Activated CD4-positive, alpha-beta T cell treated with anti-CD3 and anti-CD28 coated beads, Interleukin-2, Interleukin-4, amounts not matched to agents 100 ng/mL and 50 ng/mL, durations not matched to agents 16 hours and 8 hours (primary cell): ENCODE results near the gene KCNMB2.
"Not testable (repeated sequence)": the region's sequence is repeated elsewhere in the genome, so short reads cannot be mapped to it uniquely, and the experiment has no call there.

Experiments used
- DNase-seq: peaks from one replicate; pipeline ENCODE4 v3.0.0-alpha.2; 2020; ENCODE audit warnings: low spot score

Gene KCNMB2

DNA sequence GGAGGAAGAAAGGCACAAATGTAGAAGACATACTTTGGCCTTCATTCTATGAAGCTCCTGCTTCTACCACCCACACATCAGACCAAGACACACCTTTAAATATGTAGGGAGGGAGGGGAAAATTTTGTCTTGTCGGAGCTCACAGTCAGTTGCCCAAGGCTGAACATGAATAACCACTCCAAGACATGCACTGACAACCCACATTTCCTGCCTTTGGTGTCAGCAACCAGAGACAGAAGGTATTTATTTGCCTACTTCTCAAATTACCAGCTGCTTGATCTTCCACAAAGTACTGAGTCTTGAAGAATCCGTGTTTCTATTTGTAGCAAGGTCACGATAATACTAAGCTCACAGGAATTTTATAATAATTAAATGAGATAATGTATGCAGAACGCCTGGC lies 169.7 kb downstream of the KCNMB2 start:
- DNase-seq, result no peak

DNA sequence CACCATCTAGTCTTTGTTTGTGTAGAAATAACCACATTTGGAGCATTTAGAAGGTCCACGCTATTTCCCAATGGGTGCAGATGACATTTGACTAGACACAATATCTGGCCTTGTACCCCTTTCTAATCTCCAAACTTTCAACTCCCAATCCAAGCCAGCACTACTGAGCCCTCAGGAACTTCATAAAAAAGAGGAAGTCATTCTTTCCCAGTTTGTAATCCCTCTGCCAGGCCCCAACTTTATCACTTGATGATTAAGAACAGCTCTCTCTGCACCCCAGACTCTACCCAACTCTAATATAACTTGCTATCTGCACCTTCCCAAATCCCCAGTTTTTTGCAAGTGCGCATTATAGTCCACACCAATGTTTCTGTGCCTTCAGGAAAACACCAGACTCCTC lies 170.2 kb downstream of the KCNMB2 start:
- no peak for DNase-seq

DNA sequence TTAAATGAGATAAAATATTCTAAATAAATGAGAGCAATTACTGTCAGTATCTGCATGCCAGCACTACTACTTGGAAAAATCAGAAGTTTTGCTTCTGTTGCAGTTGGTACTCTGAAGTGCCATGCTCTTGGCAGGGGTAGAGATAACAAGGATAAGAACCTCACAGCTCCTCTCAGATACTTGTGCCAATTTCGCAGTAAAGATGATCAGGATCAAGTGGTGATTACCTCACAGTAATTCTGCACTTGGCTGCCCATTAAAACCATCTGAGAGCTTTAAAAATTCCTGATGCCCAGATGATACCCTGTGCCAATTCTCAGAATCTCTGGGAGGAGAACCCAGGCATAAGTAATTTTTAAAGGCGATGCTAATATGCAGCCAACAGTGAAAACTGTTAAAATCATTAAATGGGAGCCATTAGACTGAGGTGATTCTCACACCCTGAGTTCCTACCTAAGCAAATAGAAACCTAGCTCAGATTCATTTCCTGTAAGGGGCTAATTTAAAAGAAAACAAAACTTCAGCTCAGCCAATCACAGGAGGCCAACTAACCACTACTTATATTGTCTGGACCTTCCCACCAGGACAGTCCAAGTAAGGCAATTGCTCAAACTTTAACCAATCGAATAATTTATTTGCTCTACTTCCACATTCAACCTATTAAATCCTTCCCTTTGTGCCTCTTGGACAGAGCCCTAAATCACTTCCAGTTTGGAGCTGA lies 171.2 kb downstream of the KCNMB2 start:
- DNase-seq, result no peak

DNA sequence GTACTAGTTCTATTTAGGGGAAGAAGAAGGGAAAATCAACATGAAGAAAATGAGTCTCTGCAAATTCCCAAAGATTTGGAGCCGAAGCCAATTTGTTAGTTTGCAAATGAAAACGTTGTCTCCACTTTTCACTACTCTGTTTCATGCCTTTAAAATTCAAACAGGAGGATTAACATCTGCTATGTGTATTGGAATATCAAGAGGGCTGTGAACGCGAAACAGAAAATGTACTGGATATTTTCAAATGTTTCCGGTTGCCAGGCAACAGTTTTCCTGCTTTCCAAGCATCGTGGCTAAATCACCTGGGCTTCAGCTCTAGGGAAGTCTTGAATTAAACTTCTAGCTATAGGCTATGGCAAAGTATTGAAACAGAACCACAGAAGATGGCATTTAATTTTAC lies 172.8 kb downstream of the KCNMB2 start:
- DNase-seq, result no peak

DNA sequence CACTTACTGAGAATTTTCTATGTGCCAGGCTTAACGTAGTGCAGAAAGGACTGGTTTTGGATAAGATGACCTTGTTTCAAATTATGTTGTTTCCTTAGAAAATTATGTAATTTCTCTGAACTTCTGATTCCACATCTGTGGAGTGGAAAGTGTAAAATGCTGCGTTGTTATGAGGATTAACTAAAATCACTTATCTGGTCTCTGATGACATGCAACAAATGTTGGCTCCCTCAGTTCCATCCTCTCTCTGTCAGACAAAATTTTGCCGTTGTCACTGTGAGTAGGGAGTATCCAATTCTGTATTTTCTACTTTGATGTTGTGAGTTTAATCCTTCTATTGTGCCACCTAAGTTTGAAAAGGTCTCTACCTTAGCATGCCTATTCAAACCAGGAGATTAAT lies 175.5 kb downstream of the KCNMB2 start:
- no peak for DNase-seq

DNA sequence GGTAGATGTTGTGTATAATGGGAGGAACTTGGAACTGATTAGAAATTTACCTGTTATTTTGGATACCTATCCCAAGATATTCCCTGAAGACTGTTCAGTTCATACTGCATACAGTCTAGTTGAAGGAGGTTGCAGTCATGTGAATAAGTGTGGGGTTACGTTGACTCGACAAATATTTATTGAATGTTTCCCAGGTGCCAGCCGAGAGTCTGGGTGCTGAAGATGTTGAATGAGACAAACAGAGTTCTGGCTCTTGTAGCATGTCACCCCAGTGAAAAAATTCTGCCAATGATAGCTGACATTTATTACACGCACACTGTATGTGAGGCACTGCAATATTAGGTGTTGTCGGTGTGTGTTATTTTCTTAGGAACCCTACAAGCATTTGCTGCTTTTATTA lies 176.0 kb downstream of the KCNMB2 start:
- no peak for DNase-seq

DNA sequence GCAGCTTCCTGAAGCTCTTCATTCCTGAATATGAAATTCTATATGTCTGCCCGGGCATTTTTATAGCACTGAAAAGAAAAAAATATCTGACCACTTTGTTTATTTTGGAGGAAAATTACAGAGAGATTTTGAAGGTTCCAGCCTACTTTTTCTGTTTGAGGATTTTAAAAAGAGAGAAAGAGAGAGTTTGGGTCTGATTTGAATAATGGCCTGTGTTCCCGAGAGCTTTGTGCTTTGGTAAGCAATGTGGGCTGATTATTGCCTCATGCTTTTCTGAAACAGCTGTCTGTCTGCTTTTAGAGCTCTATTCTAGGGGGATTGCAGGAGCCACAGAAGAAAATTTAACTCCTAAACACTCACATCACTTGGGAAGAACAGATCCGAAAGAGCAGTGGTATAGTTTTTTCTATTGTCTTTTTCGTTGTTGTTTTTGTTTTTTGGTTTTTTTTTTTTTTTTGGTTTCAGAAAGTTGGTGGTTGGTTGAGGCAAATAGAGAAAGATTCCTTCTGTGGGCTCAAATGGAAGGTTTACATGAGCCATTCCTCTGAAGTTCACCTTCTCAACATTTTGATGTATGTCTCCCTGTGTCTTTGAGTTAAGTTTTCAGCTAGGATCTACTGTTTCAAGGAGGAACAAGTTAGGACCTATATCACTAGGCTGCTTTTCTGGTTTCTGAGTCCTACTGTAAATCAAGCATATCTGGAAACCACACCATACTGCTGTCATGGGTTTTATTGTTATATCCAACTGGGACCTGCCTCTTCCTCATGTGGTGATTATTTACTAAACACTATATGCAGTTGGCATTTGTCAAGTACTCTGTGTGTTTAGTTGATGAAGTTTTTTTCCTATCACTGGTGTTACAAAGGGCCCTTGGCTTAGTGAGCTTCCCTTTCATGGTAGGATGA lies 178.9 kb downstream of the KCNMB2 start:
- no peak for DNase-seq

DNA sequence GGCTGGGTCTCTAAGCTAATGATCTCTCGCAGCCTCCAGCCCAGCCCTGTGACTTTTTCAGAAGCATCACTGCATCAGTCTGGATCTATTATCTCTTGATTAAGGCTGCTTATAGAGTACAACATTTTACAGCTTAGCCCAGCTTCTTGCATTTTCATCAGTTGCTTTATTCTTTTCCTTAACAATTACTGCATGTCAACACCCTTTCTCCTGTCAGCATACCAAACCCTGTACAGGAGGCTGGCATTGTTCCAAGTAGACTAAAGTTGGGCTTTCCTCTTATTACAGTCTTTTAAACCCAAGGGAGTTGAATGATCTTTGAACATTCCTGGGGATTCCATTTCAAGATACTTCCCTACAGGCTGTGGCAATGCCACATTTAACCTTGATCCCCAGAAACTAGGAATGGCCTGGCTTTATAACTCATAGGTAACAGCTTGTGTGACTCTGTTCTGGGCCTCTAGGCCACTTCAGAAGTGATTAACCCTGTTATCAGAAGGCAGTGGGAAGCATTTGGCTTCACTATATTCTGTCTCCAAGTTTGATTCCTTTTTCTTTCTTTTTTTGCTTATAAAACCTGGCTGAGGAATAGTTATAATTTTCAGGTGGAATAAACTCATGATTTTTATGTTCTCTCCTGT lies 182.9 kb downstream of the KCNMB2 start:
- no peak for DNase-seq

DNA sequence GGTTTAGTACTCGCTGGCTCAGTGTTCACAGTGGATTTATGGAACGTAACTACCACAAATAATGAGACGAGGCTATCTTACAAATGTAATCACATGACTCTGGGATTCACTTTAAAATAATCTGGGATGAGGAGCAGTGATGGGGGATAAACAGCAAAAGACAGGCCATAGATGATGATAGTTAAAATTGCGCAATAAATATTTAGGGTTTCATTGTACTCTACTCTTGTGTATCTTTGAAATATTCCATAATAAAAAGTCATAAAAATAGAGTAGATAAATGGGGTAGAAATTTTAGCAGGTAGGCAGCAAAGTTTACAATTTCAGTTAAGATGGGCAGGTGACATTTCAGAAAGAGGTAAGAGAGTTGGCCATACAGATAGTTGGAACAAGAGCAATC lies 196.6 kb downstream of the KCNMB2 start:
- DNase-seq, result no peak

DNA sequence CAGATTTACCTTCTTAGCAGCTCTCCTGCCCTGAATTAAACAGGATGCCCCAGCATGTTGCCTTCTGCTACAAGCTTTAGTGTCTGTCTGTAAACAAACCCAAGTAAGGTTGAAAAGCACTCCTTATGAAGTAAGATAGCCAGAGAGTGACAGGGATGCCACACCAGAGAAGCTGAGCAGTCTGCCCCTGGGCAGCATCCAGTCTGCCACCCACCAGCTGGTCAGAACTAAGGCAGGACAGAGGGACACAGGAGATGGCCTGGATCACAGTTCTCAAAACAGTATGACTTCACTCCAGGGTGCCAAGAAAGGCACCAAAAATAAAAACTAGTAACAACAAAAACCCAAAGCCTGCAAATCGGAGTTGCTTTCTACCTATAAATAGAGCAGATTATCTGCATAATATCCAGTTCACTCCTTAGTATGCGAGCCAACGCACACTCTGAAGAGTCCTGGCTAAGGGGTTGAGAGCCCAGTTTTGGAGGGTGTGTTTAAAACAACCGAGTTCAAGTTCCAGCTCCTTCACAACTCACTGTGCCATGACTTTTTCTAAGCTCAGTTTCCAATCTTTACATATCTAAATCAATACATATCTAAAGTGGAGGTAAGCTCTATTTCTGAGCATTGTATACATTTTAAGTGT lies 198.9 kb downstream of the KCNMB2 start:
- no peak for DNase-seq

DNA sequence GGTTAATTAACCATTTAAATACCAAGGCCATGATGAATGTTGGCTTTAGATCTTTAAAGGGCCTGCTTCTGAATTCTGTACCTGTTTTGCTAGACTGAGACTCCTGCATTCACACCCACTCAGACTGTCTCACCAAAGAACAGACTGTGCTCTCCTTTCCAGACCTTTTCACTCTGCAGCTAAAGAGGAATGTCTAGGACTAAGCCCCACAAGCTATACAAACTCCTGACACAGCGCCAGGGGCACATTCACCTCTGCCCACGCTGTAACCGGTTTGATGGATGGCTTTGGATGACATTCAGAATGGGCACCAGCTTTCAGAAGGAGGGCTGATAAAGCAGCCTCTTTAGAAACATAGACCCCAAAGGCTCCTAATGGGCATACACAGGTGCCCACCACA lies 200.1 kb downstream of the KCNMB2 start:
- no peak for DNase-seq

DNA sequence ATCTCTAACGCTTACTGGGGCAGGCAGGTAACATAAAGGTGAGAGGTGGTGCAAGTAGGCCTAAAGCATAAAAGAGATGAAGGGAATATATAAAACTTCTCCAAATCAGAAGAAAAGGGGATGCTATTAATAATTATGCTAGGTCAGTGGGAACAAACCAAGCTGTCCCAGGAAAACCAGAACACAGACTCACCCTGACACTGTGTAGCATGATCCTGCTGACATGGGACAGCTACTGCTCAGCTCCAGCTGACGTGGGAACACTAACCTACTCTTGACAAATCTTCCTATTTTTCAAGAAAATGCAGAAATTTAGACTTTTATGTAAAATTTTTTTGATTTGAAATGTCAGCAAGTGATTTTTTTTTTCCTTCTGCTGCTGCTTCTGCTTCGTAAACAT lies 203.5 kb downstream of the KCNMB2 start:
- DNase-seq, result no peak

DNA sequence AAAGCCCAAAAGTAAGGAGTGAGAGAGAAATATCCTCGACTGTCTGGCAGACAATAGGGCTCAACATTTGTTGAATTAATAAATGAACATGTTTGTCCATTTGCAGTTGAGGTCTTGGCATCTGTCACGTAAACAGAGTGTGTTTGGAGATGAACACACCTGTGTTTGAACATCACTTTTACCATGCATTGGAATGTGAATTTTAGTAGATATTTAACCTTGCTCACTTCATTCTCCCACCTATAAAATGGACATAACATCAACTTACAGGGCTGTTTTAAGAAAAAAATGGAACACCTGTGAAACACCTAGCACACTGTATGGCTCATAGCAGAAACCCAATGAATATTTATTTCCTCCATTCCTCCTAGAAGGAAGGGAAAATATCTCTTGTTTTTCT lies 204.8 kb downstream of the KCNMB2 start:
- DNase-seq, result no peak

DNA sequence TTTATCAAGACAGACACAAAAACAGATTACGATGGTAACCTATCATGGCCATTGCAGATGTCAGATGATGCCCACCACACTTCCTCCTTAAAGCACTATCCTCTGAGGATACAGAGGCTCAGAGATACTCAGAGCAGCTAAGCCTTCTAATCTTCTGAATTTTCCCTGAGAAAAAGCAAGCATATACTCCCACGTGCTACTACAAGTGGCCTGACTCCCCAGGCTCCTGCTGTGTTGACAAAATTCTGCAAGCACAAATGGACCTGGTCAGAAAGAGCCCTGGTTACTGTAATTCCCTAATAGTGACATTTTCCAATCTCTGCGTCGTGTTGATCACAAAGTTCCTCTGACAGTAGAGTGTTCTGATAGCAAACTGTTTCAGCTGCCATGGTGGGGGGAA lies 207.1 kb downstream of the KCNMB2 start:
- no peak for DNase-seq

DNA sequence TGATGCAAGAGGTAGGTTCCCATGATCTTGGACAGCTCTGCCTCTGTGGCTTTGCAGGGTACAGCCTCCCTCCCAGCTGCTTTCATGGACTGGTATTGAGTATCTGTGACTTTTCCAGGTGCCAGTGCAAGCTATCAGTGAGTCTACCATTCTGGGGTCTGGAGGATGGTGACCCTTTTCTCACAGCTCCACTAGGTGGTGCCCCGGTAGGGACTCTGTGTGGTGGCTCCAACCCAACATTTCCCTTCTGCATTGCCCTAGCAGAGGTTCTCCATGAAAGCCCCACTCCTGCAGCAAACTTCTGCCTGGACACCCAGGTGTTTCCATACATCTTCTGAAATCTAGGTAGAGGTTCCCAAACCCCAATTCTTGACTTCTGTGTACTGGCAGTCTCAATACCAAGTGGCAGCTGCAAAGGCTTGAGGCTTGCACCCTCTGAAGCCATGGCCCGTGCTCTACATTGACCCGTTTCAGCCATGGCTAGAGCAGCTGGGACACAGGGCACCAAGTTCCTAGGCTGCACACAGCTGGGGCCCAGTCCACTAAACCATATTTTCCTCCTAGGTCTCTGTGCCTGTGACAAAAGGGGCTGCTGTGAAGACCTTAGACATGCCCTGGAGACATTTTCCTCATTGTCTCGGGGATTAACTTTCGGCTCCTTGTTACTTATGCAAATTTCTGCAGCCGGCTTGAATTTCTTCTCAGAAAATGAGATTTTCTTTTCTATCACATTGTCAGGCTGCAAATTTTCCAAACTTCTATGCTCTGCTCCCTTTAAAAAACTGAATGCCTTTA lies 209.8 kb downstream of the KCNMB2 start:
- DNase-seq, result not testable (repeated sequence)

DNA sequence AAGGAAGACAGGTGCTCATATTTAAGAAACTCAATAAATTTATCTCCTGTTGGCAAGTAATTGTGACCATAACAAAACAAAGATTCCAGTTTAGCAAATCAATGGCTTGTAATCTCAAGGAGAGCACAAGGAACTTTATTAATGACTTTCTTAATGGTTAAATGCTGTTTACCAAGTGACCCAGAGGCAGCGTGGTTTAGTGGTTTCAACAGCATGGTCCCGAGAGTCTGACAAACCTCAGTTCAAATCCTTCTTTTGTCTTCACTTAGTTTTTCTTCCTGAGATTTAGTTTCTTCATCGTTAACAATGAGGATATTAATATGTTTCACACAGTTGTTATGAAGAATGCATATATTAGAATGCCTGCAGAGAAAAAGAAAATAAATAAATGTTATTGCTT lies 212.6 kb downstream of the KCNMB2 start:
- no peak for DNase-seq

DNA sequence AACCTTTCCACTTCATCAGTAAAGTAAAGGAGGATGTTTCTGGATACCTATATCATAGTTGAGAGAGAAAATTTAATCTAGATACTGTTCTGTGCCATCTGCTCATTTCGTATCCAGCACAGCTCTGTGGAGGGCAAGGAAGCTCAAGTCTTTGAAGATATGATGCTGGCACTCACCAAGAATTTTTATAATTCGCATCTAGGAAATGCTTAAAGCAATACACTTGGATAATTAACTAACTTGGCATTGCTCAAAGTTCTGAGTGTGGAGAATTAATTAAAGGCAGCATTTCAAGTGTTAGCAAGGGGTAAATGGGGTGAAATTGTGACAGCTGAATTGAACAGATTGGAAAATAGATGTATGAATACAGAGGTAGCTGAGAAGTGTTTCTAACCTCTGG lies 213.2 kb downstream of the KCNMB2 start:
- no peak for DNase-seq

DNA sequence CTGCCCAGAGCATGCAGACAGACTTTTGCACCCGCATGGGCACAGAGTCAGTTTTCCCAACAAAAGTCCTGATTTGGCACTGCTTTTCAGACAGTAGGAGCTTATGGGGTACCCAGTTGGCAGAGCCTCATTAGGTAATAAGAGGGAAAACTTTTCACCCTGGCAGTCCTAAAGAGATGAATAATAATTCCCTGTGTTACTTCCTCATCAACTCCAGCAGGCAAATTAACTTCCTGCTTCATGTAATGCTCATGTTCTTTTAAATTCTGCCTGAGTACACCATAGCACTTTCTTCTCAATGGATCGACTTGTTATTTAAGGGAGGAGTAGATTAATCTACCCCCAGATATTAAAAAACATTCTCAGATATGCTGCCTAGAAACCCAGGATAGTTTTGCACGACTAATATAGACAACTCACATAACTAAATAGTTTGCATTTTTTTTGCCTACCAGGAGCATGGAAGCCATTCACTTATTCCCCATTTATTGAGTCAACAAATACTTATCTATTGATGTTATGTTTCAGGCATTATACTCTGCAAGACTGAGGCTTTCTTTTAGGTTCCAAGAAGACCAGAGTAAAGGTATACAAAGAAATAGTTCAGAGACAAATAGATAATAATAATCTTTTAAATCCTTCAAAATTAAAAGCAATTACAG lies 214.5 kb downstream of the KCNMB2 start:
- DNase-seq, result no peak

DNA sequence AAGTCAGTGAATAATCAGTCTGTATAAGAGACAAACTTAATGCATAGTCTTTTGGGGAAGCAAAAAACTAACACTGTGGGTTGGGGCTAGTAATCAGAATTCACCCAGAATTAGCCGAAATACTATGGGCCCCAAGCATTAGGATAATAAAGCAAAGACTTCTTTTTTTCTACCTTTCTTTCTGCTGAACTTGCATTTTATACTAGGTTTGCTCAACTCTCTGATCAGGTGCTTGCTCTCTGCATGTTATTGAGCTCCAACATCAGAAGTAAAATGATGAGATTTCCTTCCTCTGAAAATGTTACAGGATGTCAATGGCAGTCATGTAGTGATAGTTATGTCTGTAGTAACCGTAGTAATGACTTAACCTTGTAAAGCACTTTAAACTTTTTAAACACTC lies 216.6 kb downstream of the KCNMB2 start:
- DNase-seq, result no peak

DNA sequence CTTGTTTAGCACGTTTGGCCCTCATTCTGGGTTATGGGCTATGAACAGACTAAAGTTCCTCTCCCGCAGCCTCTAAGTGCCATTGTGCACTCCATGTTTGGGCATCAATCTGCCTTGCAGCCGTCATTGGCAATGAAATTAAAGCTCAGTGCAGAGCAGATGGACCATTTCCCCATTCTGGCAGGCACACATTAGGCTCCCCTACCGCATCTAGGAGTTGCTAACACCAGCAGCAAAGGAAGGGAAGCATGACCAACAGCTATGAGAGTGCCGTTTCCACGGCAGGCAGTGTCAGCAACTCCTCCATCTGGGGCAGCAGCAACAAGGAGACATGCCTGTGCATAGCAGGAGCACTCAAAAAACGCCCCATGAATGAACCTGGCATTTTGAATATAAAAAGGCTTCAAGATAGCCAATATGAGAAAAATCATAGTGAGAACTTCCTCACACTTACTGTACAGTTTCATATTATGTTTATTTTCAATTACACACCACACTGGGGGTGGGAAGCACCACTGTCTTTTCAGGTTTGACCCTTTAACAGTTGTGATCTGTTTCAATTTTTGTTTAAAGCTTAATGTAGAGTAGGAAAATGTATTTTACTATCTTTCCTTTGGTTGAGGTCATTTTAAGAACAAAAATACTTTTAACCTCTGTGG lies 218.7 kb downstream of the KCNMB2 start:
- DNase-seq, result no peak

DNA sequence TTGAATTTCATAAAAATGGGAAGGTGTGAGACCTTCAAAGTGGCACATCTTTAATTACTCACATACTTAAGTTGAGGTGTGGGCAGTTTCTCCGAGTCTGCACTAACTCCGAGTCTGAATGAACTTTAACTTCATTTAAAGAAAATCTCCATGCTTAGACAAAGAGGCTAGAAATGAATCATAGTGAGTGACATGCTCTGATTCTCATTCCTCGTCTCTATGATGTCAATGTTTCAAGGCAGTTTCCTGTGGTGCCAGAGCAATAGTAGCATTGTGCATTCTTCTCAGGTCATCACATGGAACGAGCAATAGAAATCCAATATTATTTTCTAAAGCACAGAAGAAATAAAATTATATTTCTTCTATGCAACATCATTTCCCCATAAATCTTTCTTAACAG lies 224.8 kb downstream of the KCNMB2 start:
- DNase-seq, result no peak
